CD8-positive, alpha-beta memory T cell (primary cell): ENCODE data around the gene TRERF1. TPM values are rescaled to one million over a fixed set of nuclear protein-coding genes. Genes with fewer than 3 reads are reported as not detected.

Experiments used
- CTCF ChIA-PET: fragments of 350-600 bp; sonication (Branson Sonifier 250); formaldehyde crosslinking; loops from one replicate; lab custom pipeline; 2021; ENCODE audit warnings: antibody characterized with exemption; lab: Charles Lee
- POLR2A ChIA-PET: fragments of 350-600 bp; sonication (Branson Sonifier 250); formaldehyde crosslinking; loops from one replicate; lab custom pipeline; 2021; ENCODE audit warnings: antibody characterized with exemption; lab: Charles Lee
- DNase-seq, 5 donors: peaks; one replicate each; pipeline versions ENCODE4 v3.0.0 to v3.0.0-alpha.2; 2020 to 2022; ENCODE audit warnings: mixed read lengths in 1 of 5
- H3K27ac ChIP-seq: one replicate; pipeline ENCODE4 v1.7.0; 2013; ENCODE audit warnings: low read depth, mild to moderate bottlenecking, low read length, moderate library complexity
- H3K27me3 ChIP-seq: 2 replicates; pipeline ENCODE4 v1.7.0; 2013; ENCODE audit warnings: low read length, mild to moderate bottlenecking; ENCODE audit not compliant: insufficient read depth, poor library complexity, severe bottlenecking
- H3K36me3 ChIP-seq: 2 replicates; pipeline ENCODE4 v1.7.0; 2013; ENCODE audit warnings: mild to moderate bottlenecking, low read length, moderate library complexity; ENCODE audit not compliant: insufficient read depth
- H3K4me1 ChIP-seq: 2 replicates; pipeline ENCODE4 v1.7.0; 2013; ENCODE audit warnings: mild to moderate bottlenecking, low read length, moderate library complexity; ENCODE audit not compliant: insufficient read depth
- H3K4me3 ChIP-seq: 2 replicates; pipeline ENCODE4 v1.7.0; 2013; ENCODE audit warnings: mild to moderate bottlenecking, low read length
- H3K9me3 ChIP-seq: 2 replicates; pipeline ENCODE4 v1.7.0; 2013; ENCODE audit warnings: mild to moderate bottlenecking, low read length
- H3K27ac Mint-ChIP-seq, 8 donors: one replicate each; pipeline ENCODE4 v1.8.0; 2020 to 2021; ENCODE audit warnings: mixed read lengths in 8 of 8, mild to moderate bottlenecking in 6 of 8, inconsistent platforms in 3 of 8, moderate library complexity in 3 of 8
- H3K27me3 Mint-ChIP-seq, 2 donors: one replicate each; pipeline ENCODE4 v1.8.0; 2020 to 2021; ENCODE audit warnings: mixed read lengths in 2 of 2, mild to moderate bottlenecking in 1 of 2, moderate library complexity in 1 of 2
- H3K36me3 Mint-ChIP-seq, 3 donors: one replicate each; pipeline ENCODE4 v1.8.0; 2020 to 2021; ENCODE audit warnings: mixed read lengths in 3 of 3, inconsistent platforms in 1 of 3, mild to moderate bottlenecking in 1 of 3
- H3K4me1 Mint-ChIP-seq, 3 donors: one replicate each; pipeline ENCODE4 v1.8.0; 2020 to 2021; ENCODE audit warnings: mixed read lengths in 3 of 3, inconsistent platforms in 1 of 3, mild to moderate bottlenecking in 1 of 3
- H3K4me3 Mint-ChIP-seq, 7 donors: one replicate each; pipeline ENCODE4 v1.8.0; 2020 to 2021; ENCODE audit warnings: mixed read lengths in 7 of 7, mild to moderate bottlenecking in 6 of 7, moderate library complexity in 4 of 7, inconsistent platforms in 2 of 7
- H3K9me3 Mint-ChIP-seq, 5 donors: one replicate each; pipeline ENCODE4 v1.8.0; 2020 to 2022; ENCODE audit warnings: mixed read lengths in 5 of 5, mild to moderate bottlenecking in 3 of 5, moderate library complexity in 2 of 5, inconsistent platforms in 1 of 5
- polyA plus RNA-seq: library from polyadenylated mRNA; unstranded; fragments of 300-500 nt; fragmentation: Illumina TruSeq; gene quantifications from one replicate; pipeline ENCODE4 v1.2.3, GENCODE V29; 2021
- total RNA-seq, 2 experiments: library from RNA; stranded (reverse); gene quantifications; one replicate each; pipeline ENCODE4 v1.2.3, GENCODE V29; 2021

Gene TRERF1
- total and polyA plus RNA-seq, 3 experiments from 2014 or later = 10.2 to 10.6 (median 10.3) TPM

- Mint-ChIP-seq H3K9me3 (no peaks in the 10 kb centered on the region), H3K27me3 (peaks cover 0 to 3% of the 10 kb centered on the region in 2 donors), H3K4me1 (peaks cover 6 to 39% (median 17%) of the 10 kb centered on the region in 3 donors), H3K27ac (peak overlapping the region in 6 of 8 donors; percentile 2 to 53 (median 20)), H3K4me3 (no peak overlapping the region), H3K36me3 (peaks cover 8 to 85% (median 20%) of the 10 kb centered on the region in 3 donors)
- H3K27ac ChIP-seq = no peak overlapping the region
- H3K4me1 ChIP-seq = no peaks in the 10 kb centered on the region
- peaks cover 31% of the 10 kb centered on the region for H3K36me3 ChIP-seq
- no peak for DNase-seq
- no peaks in the 10 kb centered on the region for H3K27me3 ChIP-seq
- ChIA-PET CTCF (interaction anchor here (0.6 kb wide), 1 partner anchor 310 kb away, joined by 3 read pairs; no protein-coding TSS in a partner anchor), POLR2A (no interaction called here)
- H3K9me3 ChIP-seq = no peaks in the 10 kb centered on the region
- no peak overlapping the region for H3K4me3 ChIP-seq
Observed at GRCh38 chr6:42237857-42238256, 213.9 kb downstream of the TRERF1 start.

GRCh38 chr6:42236682-42237473 is 214.8 kb downstream of the TRERF1 start:
- H3K27me3 ChIP-seq = no peaks in the 10 kb centered on the region
- peaks cover 5 to 85% (median 25%) of the 10 kb centered on the region in 3 donors for H3K36me3 Mint-ChIP-seq
- H3K27ac ChIP-seq = no peak overlapping the region
- H3K4me3 ChIP-seq = no peak overlapping the region
- H3K27ac Mint-ChIP-seq = peak overlapping the region; percentile 18 to 89 (median 54)
- H3K4me3 Mint-ChIP-seq = peak overlapping the region in 1 of 7 donors; percentile 50
- no peak for DNase-seq
- ChIA-PET POLR2A (no interaction called here), CTCF (interaction anchor here (0.6 kb wide), 1 partner anchor 311 kb away, joined by 3 read pairs; no protein-coding TSS in a partner anchor)
- peaks cover 0 to 3% of the 10 kb centered on the region in 2 donors for H3K27me3 Mint-ChIP-seq
- peaks cover 21% of the 10 kb centered on the region for H3K36me3 ChIP-seq
- H3K4me1 Mint-ChIP-seq = peaks cover 6 to 39% (median 17%) of the 10 kb centered on the region in 3 donors
- no peaks in the 10 kb centered on the region for H3K9me3 ChIP-seq
- H3K9me3 Mint-ChIP-seq = no peaks in the 10 kb centered on the region
- H3K4me1 ChIP-seq = no peaks in the 10 kb centered on the region

GRCh38 chr6:42236030-42236429 is 215.7 kb downstream of the TRERF1 start:
- Mint-ChIP-seq H3K36me3 (peaks cover 5 to 85% (median 25%) of the 10 kb centered on the region in 3 donors), H3K4me1 (peaks cover 6 to 39% (median 17%) of the 10 kb centered on the region in 3 donors), H3K27me3 (peaks cover 0 to 3% of the 10 kb centered on the region in 2 donors), H3K9me3 (no peaks in the 10 kb centered on the region), H3K27ac (peak overlapping the region in 4 of 8 donors; percentile 19 to 89 (median 53)), H3K4me3 (peak overlapping the region in 1 of 7 donors; percentile 45)
- H3K27ac ChIP-seq = no peak overlapping the region
- H3K4me3 ChIP-seq = no peak overlapping the region
- no peaks in the 10 kb centered on the region for H3K4me1 ChIP-seq
- no peaks in the 10 kb centered on the region for H3K9me3 ChIP-seq
- peaks cover 19% of the 10 kb centered on the region for H3K36me3 ChIP-seq
- ChIA-PET POLR2A (no interaction called here), CTCF (no interaction called here)
- no peaks in the 10 kb centered on the region for H3K27me3 ChIP-seq
- DNase-seq = no peak

GRCh38 chr6:42232035-42232434 is 219.7 kb downstream of the TRERF1 start:
- Histone ChIP-seq H3K27ac (no peak overlapping the region), H3K36me3 (peaks cover 27% of the 10 kb centered on the region), H3K4me1 (no peaks in the 10 kb centered on the region), H3K27me3 (no peaks in the 10 kb centered on the region), H3K4me3 (no peak overlapping the region), H3K9me3 (no peaks in the 10 kb centered on the region)
- no peaks in the 10 kb centered on the region for H3K9me3 Mint-ChIP-seq
- DNase-seq = no peak
- H3K27me3 Mint-ChIP-seq = peaks cover 0 to 2% of the 10 kb centered on the region in 2 donors
- ChIA-PET CTCF (interaction anchor here (1.2 to 2.7 kb wide), 2 partner anchors 11 to 316 kb away, joined by 3 to 10 read pairs; no protein-coding TSS in a partner anchor), POLR2A (no interaction called here)
- peak overlapping the region in 1 of 7 donors; percentile 28 for H3K4me3 Mint-ChIP-seq
- H3K36me3 Mint-ChIP-seq = peaks cover 0 to 82% (median 20%) of the 10 kb centered on the region in 3 donors
- peak overlapping the region in 2 of 8 donors; percentile 21 to 40 for H3K27ac Mint-ChIP-seq
- peaks cover 0 to 13% (median 6%) of the 10 kb centered on the region in 3 donors for H3K4me1 Mint-ChIP-seq

GRCh38 chr6:42230345-42231321 is 221.1 kb downstream of the TRERF1 start:
- H3K27me3 ChIP-seq = no peaks in the 10 kb centered on the region
- H3K27ac Mint-ChIP-seq = no peak overlapping the region
- POLR2A ChIA-PET = no interaction called here
- H3K4me3 ChIP-seq = no peak overlapping the region
- CTCF ChIA-PET = interaction anchor here (2.7 kb wide), 1 partner anchor 317 kb away, joined by 10 read pairs; no protein-coding TSS in a partner anchor
- no peaks in the 10 kb centered on the region for H3K9me3 Mint-ChIP-seq
- H3K36me3 Mint-ChIP-seq = peaks cover 0 to 75% (median 20%) of the 10 kb centered on the region in 3 donors
- no peaks in the 10 kb centered on the region for H3K9me3 ChIP-seq
- H3K27ac ChIP-seq = no peak overlapping the region
- H3K27me3 Mint-ChIP-seq = peaks cover 0 to 2% of the 10 kb centered on the region in 2 donors
- no peaks in the 10 kb centered on the region for H3K4me1 ChIP-seq
- DNase-seq = no peak
- no peaks in the 10 kb centered on the region for H3K4me1 Mint-ChIP-seq
- H3K4me3 Mint-ChIP-seq = peak overlapping the region in 1 of 7 donors; percentile 29
- H3K36me3 ChIP-seq = peaks cover 20% of the 10 kb centered on the region

- CTCF ChIA-PET = no interaction called here
- DNase-seq = no peak
- Histone ChIP-seq H3K4me3 (no peak overlapping the region), H3K4me1 (no peaks in the 10 kb centered on the region), H3K9me3 (no peaks in the 10 kb centered on the region), H3K27ac (no peak overlapping the region), H3K27me3 (no peaks in the 10 kb centered on the region), H3K36me3 (peaks cover 19% of the 10 kb centered on the region)
- H3K9me3 Mint-ChIP-seq = no peaks in the 10 kb centered on the region
- POLR2A ChIA-PET = no interaction called here
- peaks cover 0 to 66% (median 20%) of the 10 kb centered on the region in 3 donors for H3K36me3 Mint-ChIP-seq
- no peak overlapping the region for H3K4me3 Mint-ChIP-seq
- peaks cover 0 to 2% of the 10 kb centered on the region in 2 donors for H3K27me3 Mint-ChIP-seq
- peak overlapping the region in 3 of 8 donors; percentile 38 to 82 (median 53) for H3K27ac Mint-ChIP-seq
- peaks cover 0 to 1% (median 0%) of the 10 kb centered on the region in 3 donors for H3K4me1 Mint-ChIP-seq
Observed at GRCh38 chr6:42229506-42230119, 222.1 kb downstream of the TRERF1 start.

- H3K36me3 Mint-ChIP-seq = peaks cover 0 to 60% (median 17%) of the 10 kb centered on the region in 3 donors
Observed at GRCh38 chr6:42228305-42228704, 223.4 kb downstream of the TRERF1 start.

More at GRCh38 chr6:42228305-42228704, 223.4 kb downstream of the TRERF1 start:
- ChIA-PET POLR2A (no interaction called here), CTCF (no interaction called here)
- Mint-ChIP-seq H3K27ac (peak overlapping the region in 1 of 8 donors; percentile 88), H3K27me3 (peaks cover 0 to 2% of the 10 kb centered on the region in 2 donors), H3K4me1 (peaks cover 0 to 5% (median 0%) of the 10 kb centered on the region in 3 donors), H3K9me3 (no peaks in the 10 kb centered on the region), H3K4me3 (no peak overlapping the region)
- H3K27me3 ChIP-seq = no peaks in the 10 kb centered on the region
- H3K27ac ChIP-seq = no peak overlapping the region
- no peaks in the 10 kb centered on the region for H3K4me1 ChIP-seq
- no peaks in the 10 kb centered on the region for H3K9me3 ChIP-seq
- DNase-seq = no peak
- H3K4me3 ChIP-seq = no peak overlapping the region
- peaks cover 19% of the 10 kb centered on the region for H3K36me3 ChIP-seq
